ENCODE results near the gene PWWP2B.

Gene PWWP2B

DNA sequence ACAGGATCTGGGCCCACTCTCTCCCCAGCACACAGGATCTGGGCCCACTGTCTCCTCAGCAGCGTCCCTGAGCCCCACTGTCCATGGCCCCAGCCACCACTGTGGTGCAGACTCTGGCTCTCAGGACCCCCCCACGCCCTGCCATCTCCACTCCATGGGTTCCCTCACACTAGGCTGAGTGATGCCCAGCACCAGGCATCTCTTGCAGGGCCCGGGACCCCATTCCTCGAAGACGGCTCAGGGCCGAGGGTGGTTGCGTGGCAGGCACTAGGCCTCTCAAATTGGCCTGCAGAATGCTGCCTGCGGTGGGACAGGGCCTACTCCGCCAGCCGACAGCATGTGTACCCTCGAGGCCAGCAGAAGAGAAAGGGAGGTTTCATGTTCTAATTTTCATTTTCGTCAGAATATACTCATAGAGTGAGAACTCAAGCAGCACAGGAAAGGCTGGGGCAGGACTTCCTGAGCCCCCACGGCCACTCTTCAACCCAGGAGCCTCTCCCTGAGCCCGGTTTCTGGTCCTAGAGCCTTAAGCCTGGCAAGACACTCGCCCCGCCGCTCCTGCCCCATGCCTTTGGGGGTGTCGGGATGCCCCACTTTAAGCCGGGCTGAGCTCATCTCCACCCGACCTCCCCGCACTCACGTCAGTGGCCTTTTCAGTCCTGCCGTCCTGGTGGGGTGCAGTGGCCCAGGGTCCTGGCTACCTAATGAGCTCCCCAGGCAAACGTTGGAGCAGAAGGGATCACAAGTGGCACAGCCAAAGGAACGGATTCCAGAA is 44.0 kb downstream of the PWWP2B start:
- TF ChIP-seq POLR2A (IDR thresholded peaks at IDR 0.05; ENCODE audit: low read depth, low read length) (no peak), TAF1 (IDR thresholded peaks at IDR 0.05; ENCODE audit: low read depth, low read length) (no peak), SPI1 (IDR thresholded peaks at IDR 0.05; ENCODE audit: low read depth, low read length) (no peak), POLR2AphosphoS5 (IDR thresholded peaks at IDR 0.05; ENCODE audit: low read depth, low read length) (no peak), POU2F2 (IDR thresholded peaks at IDR 0.05; ENCODE audit: low read depth, low read length) (no peak)
- DNase-seq (ENCODE audit: insufficient read length, low spot score) (no peak), FAIRE-seq (no peak)

GRCh38 chr10:132441818-132442524 is 45.0 kb downstream of the PWWP2B start:
- DNase-seq (ENCODE audit: insufficient read length, low spot score) (no peak), FAIRE-seq (peak; percentile 76)
- TF ChIP-seq POU2F2 (IDR thresholded peaks at IDR 0.05; ENCODE audit: low read depth, low read length) (no peak), TAF1 (IDR thresholded peaks at IDR 0.05; ENCODE audit: low read depth, low read length) (no peak), POLR2A (IDR thresholded peaks at IDR 0.05; ENCODE audit: low read depth, low read length) (no peak), POLR2AphosphoS5 (IDR thresholded peaks at IDR 0.05; ENCODE audit: low read depth, low read length) (no peak), PAX5 (IDR thresholded peaks at IDR 0.05; ENCODE audit: insufficient read depth, low read length, severe bottlenecking) (no peak), SPI1 (IDR thresholded peaks at IDR 0.05; ENCODE audit: low read depth, low read length) (no peak)

DNA sequence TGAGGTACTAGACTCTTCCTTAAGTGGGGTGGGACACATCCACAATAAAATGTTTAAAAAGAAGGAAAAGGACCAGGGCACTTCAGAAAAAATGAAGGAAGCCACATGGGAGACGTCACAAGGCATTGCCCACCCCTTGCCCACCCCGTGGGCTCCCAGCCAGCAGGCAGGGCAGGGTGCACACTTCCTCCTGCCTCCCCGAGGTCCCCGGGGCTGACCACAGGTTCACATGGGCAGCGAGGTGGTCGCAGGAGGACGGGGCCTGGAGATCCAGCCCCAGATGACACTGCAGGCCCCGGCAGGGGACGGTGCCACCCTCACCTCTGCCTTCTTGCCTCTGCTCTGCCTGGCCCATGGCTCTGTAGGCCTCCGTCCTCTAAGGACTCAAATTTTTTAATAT is 45.6 kb downstream of the PWWP2B start:
- no peak for DNase-seq (ENCODE audit: insufficient read length, low spot score)

GRCh38 chr10:132443605-132443982 is 46.6 kb downstream of the PWWP2B start:
- no peak for FAIRE-seq
- TF ChIP-seq POU2F2 (IDR thresholded peaks at IDR 0.05; ENCODE audit: low read depth, low read length), result no peak
- TF ChIP-seq POLR2AphosphoS5 (IDR thresholded peaks at IDR 0.05; ENCODE audit: low read depth, low read length), result no peak
- DNase-seq (ENCODE audit: insufficient read length, low spot score), result peak; percentile 65

More for the DNA sequence above, 45.6 kb downstream of the PWWP2B start:
- no peak for FAIRE-seq
- TF ChIP-seq TAF1 (IDR thresholded peaks at IDR 0.05; ENCODE audit: low read depth, low read length) (no peak), POU2F2 (IDR thresholded peaks at IDR 0.05; ENCODE audit: low read depth, low read length) (no peak), SPI1 (IDR thresholded peaks at IDR 0.05; ENCODE audit: low read depth, low read length) (no peak), PAX5 (IDR thresholded peaks at IDR 0.05; ENCODE audit: insufficient read depth, low read length, severe bottlenecking) (no peak), POLR2A (IDR thresholded peaks at IDR 0.05; ENCODE audit: low read depth, low read length) (no peak), POLR2AphosphoS5 (IDR thresholded peaks at IDR 0.05; ENCODE audit: low read depth, low read length) (no peak)

GRCh38 chr10:132443983-132444876 is 47.2 kb downstream of the PWWP2B start:
- FAIRE-seq (no peak), DNase-seq (ENCODE audit: insufficient read length, low spot score) (no peak)
- TF ChIP-seq POLR2AphosphoS5 (IDR thresholded peaks at IDR 0.05; ENCODE audit: low read depth, low read length) (no peak), POU2F2 (IDR thresholded peaks at IDR 0.05; ENCODE audit: low read depth, low read length) (no peak), TAF1 (IDR thresholded peaks at IDR 0.05; ENCODE audit: low read depth, low read length) (no peak), POLR2A (IDR thresholded peaks at IDR 0.05; ENCODE audit: low read depth, low read length) (no peak), PAX5 (IDR thresholded peaks at IDR 0.05; ENCODE audit: insufficient read depth, low read length, severe bottlenecking) (no peak), SPI1 (IDR thresholded peaks at IDR 0.05; ENCODE audit: low read depth, low read length) (no peak)

GRCh38 chr10:132444877-132445351 is 47.9 kb downstream of the PWWP2B start:
- TF ChIP-seq PAX5 (IDR thresholded peaks at IDR 0.05; ENCODE audit: insufficient read depth, low read length, severe bottlenecking) (no peak), TAF1 (IDR thresholded peaks at IDR 0.05; ENCODE audit: low read depth, low read length) (no peak), POLR2AphosphoS5 (IDR thresholded peaks at IDR 0.05; ENCODE audit: low read depth, low read length) (no peak), POLR2A (IDR thresholded peaks at IDR 0.05; ENCODE audit: low read depth, low read length) (no peak), POU2F2 (IDR thresholded peaks at IDR 0.05; ENCODE audit: low read depth, low read length) (no peak), SPI1 (IDR thresholded peaks at IDR 0.05; ENCODE audit: low read depth, low read length) (no peak)
- DNase-seq (ENCODE audit: insufficient read length, low spot score), result no peak
- FAIRE-seq, result no peak

DNA sequence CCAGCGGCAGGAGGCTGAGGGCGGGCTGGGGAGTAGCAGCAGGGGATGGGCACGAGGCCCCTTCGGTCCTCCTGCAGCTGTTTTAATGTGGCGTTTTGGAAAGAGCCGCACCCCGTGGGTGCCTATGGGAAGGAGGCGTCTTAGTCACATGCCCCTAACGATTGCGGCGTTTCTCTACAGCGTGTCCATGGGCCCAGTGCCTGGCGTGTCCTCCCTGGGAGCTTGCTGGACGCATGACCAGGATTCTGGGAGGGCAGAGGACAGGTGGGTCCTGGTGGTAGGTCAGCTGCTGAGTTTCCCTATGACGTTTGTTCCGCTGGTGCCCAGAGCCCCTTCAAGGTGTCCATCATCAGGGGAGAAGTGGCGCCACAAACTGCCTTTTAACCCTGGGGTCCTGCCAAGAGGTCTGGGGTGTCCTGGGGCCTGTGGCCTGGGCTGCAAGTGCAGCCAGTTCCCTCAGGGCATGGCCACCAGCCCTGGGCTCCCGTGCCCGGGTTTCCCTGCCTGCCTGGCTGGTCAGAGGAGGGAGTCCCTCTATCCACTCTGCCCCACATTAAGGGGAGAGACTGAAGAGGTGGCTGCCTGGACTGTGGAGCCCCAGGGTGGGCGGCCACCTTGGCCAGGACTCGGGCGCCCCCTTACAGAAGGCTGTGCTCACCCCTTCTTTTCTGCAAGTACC is 48.7 kb downstream of the PWWP2B start:
- no peak for TF ChIP-seq POLR2A (IDR thresholded peaks at IDR 0.05; ENCODE audit: low read depth, low read length)
- no peak for TF ChIP-seq POU2F2 (IDR thresholded peaks at IDR 0.05; ENCODE audit: low read depth, low read length)
- TF ChIP-seq TAF1 (IDR thresholded peaks at IDR 0.05; ENCODE audit: low read depth, low read length), result no peak
- TF ChIP-seq POLR2AphosphoS5 (IDR thresholded peaks at IDR 0.05; ENCODE audit: low read depth, low read length), result no peak
- TF ChIP-seq SPI1 (IDR thresholded peaks at IDR 0.05; ENCODE audit: low read depth, low read length), result no peak
- TF ChIP-seq PAX5 (IDR thresholded peaks at IDR 0.05; ENCODE audit: insufficient read depth, low read length, severe bottlenecking), result no peak
- DNase-seq (ENCODE audit: insufficient read length, low spot score), result no peak
- FAIRE-seq, result no peak

DNA sequence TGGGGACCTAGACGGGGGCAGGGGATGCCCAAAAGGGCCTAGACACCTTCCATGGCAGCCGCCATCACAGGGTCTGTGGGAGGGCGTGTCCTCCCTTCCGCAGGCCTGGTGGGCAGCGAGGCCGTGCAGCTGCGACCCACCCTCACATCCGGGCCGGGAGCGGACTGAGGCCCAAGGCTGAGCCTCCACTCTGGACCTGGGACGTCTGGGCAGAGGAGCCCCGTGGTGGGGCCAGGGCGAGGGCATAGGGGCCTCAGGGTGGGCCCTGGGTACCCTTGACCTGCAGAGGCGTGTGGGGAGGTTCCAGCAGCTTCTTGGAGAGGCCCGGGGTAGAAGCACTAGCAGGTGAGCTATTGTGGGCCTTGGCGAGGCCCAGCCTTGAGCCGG is 49.2 kb downstream of the PWWP2B start:
- DNase-seq (ENCODE audit: insufficient read length, low spot score), result no peak
- no peak for FAIRE-seq
- no peak for TF ChIP-seq TAF1 (IDR thresholded peaks at IDR 0.05; ENCODE audit: low read depth, low read length)
- TF ChIP-seq POLR2A (IDR thresholded peaks at IDR 0.05; ENCODE audit: low read depth, low read length), result no peak
- no peak for TF ChIP-seq SPI1 (IDR thresholded peaks at IDR 0.05; ENCODE audit: low read depth, low read length)
- no peak for TF ChIP-seq POU2F2 (IDR thresholded peaks at IDR 0.05; ENCODE audit: low read depth, low read length)
- TF ChIP-seq PAX5 (IDR thresholded peaks at IDR 0.05; ENCODE audit: insufficient read depth, low read length, severe bottlenecking), result no peak
- TF ChIP-seq POLR2AphosphoS5 (IDR thresholded peaks at IDR 0.05; ENCODE audit: low read depth, low read length), result no peak

Data from GM12891 (cell line).